Glutamatergic neuron (in vitro differentiated cells): ENCODE data around the gene PXN. TPM values are rescaled to one million over a fixed set of nuclear protein-coding genes. Genes with fewer than 3 reads are reported as not detected.
"Not testable (repeated sequence)": the region's sequence is repeated elsewhere in the genome, so short reads cannot be mapped to it uniquely, and the experiment has no call there.

Source experiments
- DNase-seq: peaks from one replicate; pipeline ENCODE4 v3.0.0; 2022
- H3K27ac Mint-ChIP-seq: one replicate; pipeline ENCODE4 v1.8.0; 2020; ENCODE audit warnings: mild to moderate bottlenecking, mixed read lengths, inconsistent platforms; ENCODE audit not compliant: unreplicated experiment
- H3K27me3 Mint-ChIP-seq: one replicate; pipeline ENCODE4 v1.8.0; 2020; ENCODE audit warnings: mild to moderate bottlenecking, moderate library complexity, mixed read lengths, inconsistent platforms; ENCODE audit not compliant: unreplicated experiment
- H3K36me3 Mint-ChIP-seq: one replicate; pipeline ENCODE4 v1.8.0; 2020; ENCODE audit warnings: mild to moderate bottlenecking, mixed read lengths, inconsistent platforms; ENCODE audit not compliant: unreplicated experiment
- H3K4me1 Mint-ChIP-seq: one replicate; pipeline ENCODE4 v1.8.0; 2020; ENCODE audit warnings: mild to moderate bottlenecking, low read depth, mixed read lengths, inconsistent platforms; ENCODE audit not compliant: unreplicated experiment
- H3K4me3 Mint-ChIP-seq: one replicate; pipeline ENCODE4 v1.8.0; 2020; ENCODE audit warnings: mild to moderate bottlenecking, mixed read lengths, inconsistent platforms; ENCODE audit not compliant: unreplicated experiment
- H3K9me3 Mint-ChIP-seq: one replicate; pipeline ENCODE4 v1.8.0; 2020; ENCODE audit warnings: mild to moderate bottlenecking, moderate library complexity, mixed read lengths, inconsistent platforms; ENCODE audit not compliant: unreplicated experiment
- CTCF ChIP-seq: fragments of 200-600 bp; sonication (generic); IDR thresholded peaks from one replicate; pipeline ENCODE4 v1.5.0; 2021; ENCODE audit not compliant: partially characterized antibody, unreplicated experiment
- total RNA-seq: library from RNA; stranded (reverse); fragmentation: NEBNext Ultra II Directional; extraction: Animal tissue kit (Norgen Biotek cat#: 25700); gene quantifications from one replicate; pipeline ENCODE4 v1.2.1, GENCODE V29; 2021; ENCODE audit not compliant: unreplicated experiment

The PXN gene
- total RNA-seq, 1 donor from 2014 or later: 39.5 TPM

- H3K27ac Mint-ChIP-seq: no peak overlapping the region
- peaks cover 3% of the 10 kb centered on the region for H3K36me3 Mint-ChIP-seq
- DNase-seq: no peak
- H3K4me3 Mint-ChIP-seq: no peak overlapping the region
- H3K4me1 Mint-ChIP-seq: peaks cover 2% of the 10 kb centered on the region
- peaks cover 3% of the 10 kb centered on the region for H3K9me3 Mint-ChIP-seq
- H3K27me3 Mint-ChIP-seq: peaks cover 4% of the 10 kb centered on the region
- TF ChIP-seq CTCF: no peak
Measured at GRCh38 chr12:120257041-120257821, 8.3 kb downstream of the PXN start.

- no peak for TF ChIP-seq CTCF
- H3K4me3 Mint-ChIP-seq: peak overlapping the region; percentile 40
- peaks cover 2% of the 10 kb centered on the region for H3K4me1 Mint-ChIP-seq
- no peak for DNase-seq
- H3K36me3 Mint-ChIP-seq: peaks cover 7% of the 10 kb centered on the region
- no peaks in the 10 kb centered on the region for H3K27me3 Mint-ChIP-seq
- H3K9me3 Mint-ChIP-seq: peaks cover 3% of the 10 kb centered on the region
- H3K27ac Mint-ChIP-seq: no peak overlapping the region
Measured at GRCh38 chr12:120254809-120255208, 10.7 kb downstream of the PXN start.

- not testable (repeated sequence) for H3K27ac Mint-ChIP-seq, H3K36me3 Mint-ChIP-seq, DNase-seq, H3K4me3 Mint-ChIP-seq, H3K9me3 Mint-ChIP-seq, H3K4me1 Mint-ChIP-seq, H3K27me3 Mint-ChIP-seq
Measured at GRCh38 chr12:120253313-120253712, 12.2 kb downstream of the PXN start.

- Mint-ChIP-seq H3K27ac (no peak overlapping the region), H3K4me1 (peaks cover 15% of the 10 kb centered on the region), H3K9me3 (peaks cover 1% of the 10 kb centered on the region), H3K4me3 (peak overlapping the region; percentile 0), H3K27me3 (peaks cover 2% of the 10 kb centered on the region), H3K36me3 (peaks cover 7% of the 10 kb centered on the region)
- no peak for DNase-seq
- no peak for TF ChIP-seq CTCF
Measured at GRCh38 chr12:120252071-120252906, 13.2 kb downstream of the PXN start.

GRCh38 chr12:120251364-120252070 lies 14.0 kb downstream of the PXN start:
- not testable (repeated sequence) for H3K9me3 Mint-ChIP-seq, H3K27ac Mint-ChIP-seq, H3K27me3 Mint-ChIP-seq, DNase-seq, H3K36me3 Mint-ChIP-seq, H3K4me3 Mint-ChIP-seq
- H3K4me1 Mint-ChIP-seq: peaks cover 13% of the 10 kb centered on the region
